ENCODE results near the gene URI1.
"Not testable (repeated sequence)": the region's sequence is repeated elsewhere in the genome, so short reads cannot be mapped to it uniquely, and the experiment has no call there.

URI1 gene

DNA sequence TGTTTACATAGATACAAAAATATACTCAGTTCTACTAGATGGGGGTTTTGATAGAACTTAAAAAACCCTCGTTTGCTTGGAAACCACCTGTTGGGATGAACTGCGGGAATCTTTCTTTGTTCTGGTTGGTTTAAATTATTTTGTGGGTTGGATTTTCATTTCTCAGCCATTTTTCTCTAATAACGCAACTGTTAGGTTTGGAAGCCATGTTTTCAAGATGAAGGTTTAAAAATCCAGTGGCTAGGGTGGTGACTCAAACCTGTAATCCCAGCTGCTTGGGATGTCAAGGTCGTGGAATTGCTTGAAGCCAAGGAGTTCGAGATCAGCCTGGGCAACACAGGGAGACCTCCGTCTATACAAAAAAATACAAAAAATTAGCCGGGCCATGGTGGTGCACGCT lies 1.6 kb downstream of the URI1 start:
- DNase-seq = no peak

DNA sequence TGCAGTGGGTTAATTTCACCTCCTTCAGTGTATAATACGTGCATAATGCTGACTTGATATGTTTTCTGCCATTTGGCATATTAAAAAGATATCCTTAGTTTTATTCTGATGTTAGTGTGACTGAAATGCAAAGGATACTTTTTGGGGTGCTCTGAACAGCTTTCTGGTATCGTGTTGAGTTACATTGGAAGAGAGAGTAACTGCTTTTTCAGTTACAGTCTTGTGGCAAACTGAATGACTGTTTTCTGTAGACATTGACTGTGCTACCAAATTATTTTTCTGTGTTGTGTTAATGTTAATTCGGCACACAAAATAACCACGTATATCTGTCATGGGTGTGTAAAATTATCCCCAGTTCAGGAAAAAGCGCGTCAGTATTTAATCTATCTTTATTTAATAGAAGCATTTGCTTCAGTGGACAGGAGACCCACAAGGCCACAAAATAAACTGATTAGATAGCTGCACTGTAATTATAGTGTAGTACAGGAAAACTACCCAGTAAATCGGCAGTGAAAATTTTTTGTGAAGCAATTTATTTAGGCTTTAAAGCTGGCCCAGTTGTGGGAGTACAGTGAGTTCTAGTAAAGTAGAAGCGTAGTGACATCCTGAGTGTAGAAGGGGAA lies 2.5 kb downstream of the URI1 start:
- no peak for DNase-seq

DNA sequence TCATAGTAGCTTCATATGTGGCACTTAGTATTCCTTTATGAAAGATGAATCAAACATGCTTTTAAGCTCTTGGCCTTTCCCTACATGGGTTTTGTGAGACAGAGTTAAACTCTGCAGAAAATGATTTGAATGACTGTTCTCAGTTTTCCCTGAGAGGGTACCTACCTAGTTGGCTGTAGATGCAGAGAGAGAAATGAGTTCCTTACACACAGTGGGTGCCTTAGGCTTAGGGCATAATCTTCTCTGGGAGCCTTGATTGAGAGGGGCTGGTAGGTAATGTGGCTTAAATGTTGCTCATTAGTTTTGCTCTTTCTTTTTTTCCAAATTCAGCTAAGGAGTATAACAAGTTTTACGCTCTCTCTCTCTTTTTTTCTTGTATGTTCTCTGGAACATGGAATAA lies 3.0 kb downstream of the URI1 start:
- DNase-seq = no peak

DNA sequence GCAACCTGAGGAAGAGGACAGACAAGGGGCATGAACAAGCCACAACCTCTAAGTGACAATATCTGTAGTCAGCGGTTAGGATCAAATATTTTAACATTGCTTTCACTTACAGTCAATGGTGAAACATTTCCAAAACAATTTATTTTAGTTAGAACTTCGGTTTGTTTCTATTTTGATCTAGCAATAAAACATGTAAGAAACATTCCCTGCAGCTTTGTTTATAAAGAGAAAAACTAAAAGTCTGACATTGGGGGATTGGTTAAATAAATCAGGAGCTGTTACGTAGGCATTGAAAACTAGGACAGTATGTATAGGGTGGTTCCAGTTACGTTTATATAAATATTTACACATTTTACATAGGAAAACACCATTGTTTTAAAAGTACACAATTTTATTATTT lies 3.4 kb downstream of the URI1 start:
- DNase-seq = no peak

DNA sequence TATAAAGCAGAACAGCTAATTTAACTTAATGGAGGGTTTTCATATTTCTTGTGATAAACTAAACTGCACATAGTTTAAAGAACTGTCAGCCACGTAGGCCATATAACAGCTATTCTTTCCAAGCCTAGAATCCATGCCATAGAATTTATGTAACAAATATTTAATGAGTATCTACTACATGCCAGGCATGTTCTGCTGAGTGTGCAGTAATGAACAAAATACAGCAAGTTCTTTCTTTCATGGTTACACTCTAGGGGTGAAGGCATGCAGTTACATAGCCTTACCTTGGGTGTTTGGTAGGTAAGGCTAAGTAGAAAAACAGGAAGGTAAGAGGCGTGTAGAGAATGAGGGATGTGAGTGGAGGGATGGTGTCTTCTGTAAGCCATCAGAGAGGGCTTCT lies 4.6 kb downstream of the URI1 start:
- no peak for DNase-seq

DNA sequence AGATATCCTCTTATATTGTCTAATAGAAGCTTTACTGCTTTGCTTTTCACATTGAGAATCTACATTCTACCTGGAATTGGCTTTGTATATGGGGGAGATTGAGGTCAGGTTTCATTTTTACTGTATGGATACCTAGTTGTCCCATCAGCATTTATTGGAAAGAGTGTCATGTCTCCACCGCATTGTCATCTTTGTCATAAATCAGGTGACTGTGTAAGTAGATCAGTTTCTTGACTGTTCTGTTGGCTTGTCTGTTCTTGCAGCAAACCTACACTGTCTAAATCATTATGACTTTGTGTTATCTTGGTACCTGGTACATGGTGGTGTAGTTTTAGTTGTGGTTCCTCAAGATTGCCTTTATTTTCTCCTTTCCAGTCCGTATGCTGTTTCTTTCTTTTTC lies 5.8 kb downstream of the URI1 start:
- no peak for DNase-seq

DNA sequence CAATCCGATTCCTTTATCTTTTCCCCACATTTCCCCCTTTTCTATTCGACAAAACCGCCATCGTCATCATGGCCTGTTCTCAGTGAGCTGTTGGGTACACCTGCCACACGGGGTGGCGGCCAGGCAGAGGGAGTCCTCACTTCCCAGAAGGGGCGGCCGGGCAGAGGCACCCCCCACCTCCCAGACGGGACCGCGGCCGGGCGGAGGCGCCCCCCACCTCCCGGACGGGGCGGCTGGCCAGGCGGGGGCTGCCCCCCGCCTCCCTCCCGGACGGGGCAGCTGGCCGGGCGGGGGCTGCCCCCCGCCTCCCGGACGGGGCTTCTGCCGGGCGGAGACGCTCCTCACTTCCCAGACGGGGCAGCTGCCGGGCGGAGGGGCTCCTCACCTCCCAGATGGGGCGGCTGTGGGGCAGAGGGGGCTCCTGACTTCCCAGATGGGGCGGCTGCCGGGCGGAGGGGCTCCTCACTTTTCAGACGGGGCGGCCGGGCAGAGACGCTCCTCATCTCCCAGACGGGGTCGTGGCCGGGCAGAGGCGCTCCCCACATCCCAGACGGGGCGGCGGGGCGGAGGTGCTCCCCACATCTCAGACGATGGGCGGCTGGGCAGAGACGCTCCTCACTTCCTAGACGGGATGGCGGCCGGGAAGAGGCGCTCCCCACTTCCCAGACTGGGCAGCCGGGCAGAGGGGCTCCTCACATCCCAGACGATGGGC lies 6.9 kb downstream of the URI1 start:
- not testable (repeated sequence) for DNase-seq

DNA sequence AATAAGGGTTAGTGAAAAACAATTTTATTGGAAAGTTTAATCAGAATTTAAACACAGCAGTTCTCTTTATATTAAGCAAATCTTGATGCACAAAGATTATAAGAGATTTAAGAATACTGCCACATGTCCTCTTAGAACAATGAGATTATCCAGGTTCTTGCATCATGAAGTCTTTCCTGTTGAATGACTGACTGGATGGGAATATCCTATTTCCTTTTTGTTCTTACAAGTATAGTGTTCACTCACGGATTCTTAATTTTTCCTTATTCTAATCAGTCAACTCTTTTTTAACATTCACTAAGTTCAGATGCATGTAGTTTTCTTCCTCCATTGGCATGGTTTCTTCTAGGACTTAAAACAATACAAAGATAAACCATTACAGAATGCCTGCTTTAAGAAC lies 10.1 kb downstream of the URI1 start:
- no peak for DNase-seq

DNA sequence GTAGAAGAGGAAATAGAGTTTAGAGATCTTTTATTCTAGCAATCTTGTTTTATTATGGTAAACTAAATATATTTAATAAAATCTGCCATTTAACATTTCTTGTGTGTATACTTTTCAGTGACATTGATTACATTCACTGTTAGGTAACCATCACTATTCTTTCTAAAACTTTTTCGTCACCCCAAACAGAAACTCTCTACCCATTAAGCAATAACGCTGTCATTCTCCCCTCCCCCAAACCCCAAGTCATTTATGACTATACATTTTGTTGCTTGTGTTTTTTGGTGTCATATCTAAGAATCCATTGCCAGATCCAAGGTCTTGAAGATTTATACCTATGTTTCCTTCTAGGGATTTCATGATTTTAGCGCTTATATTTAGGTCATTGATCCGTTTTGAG lies 10.6 kb downstream of the URI1 start:
- no peak for DNase-seq

DNA sequence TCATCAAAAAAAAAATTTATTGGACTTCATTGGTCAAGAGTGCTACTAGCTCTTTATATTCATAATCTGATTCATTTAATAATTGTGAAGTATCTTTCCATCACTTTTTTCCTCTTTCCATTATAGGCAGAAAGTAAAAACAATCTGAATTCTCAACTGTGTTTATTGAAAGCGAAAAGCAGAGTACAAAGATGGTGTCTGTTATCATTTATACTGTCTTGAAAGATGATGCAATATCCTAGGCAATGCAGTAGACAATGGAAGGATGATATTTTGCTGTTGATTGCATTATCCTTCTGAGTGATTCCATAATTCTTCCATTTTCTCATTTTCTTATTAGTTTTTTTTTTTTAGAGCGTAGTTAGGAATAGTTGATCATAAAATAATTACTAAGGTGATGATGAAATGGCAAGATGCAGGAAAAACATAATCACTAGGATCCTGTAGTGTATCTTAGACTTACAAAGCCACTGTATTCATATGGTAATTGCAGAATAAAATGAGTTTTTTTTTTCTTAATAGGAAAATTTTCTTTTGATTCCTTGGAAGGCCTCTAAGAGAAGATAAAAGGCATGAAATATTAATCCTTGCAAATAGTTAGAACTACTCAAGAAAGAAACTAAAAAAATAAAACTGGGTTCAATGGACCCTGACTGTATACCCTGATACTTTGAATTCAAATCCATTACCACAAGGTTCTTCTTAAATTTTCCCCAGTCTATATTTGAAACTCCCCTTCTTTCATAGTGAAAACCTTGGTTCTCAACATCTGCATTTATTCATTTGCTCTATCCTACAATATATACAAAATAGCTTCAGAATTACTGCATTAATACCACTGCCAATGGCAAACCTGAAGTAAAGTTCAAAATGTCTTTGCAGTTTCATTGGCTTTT lies 11.6 kb downstream of the URI1 start:
- no peak for DNase-seq

DNA sequence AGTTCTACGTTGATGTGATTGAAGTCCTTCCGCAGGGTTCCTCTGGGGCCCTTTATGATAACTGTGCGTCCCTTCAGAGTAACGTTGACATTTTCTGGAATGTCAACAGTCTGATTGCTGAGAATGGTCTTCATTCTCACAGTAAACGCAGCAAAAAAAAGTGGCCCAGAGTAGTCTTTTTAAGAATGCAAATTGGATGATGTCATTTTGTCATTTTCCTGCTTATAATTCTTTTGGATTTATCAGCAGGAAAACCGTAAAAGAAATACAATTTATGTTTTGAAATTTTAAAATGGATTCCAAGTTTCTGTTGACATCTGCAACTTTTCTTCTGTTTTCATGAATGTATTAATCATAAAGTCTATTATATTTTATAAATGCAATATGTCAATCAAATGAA lies 14.8 kb downstream of the URI1 start:
- no peak for DNase-seq

DNA sequence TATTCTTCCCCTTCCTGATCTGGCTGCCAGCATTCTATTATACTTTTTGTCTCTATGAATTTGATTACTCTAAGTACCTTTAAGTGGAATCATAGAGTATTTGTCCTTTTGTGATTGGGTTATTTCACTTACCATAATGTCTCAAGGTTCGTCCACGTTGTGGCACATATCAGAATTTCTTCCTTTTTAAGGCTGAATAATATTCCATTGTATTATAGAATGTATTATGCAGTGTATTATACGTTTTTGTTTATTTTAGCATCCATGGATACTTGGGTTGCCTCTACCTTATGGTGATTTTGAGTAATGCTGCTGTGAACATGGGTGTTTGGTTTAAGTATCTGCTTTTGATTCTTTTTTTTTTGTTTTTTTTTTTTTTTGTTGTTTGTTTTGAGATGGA lies 19.3 kb downstream of the URI1 start:
- DNase-seq = no peak

DNA sequence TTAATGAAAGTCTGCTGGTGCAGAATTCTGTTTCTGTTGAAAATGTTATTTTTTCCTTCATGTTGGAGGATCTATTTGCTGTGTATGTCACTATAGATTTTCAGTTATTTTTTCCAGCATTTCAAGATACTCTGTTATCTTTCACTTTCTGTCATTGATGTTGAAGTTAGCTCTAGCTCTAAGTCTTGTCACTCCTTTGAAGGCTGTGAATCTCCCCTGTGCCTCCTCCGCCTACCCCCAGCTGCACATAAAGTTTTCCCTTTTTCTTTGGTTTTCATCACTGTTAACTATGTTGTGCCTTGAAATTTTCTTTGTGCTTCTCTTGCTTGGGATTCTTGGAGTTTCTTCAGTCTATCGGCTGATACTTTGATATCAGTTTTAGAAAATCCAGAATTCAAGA lies 20.8 kb downstream of the URI1 start:
- DNase-seq = no peak

DNA sequence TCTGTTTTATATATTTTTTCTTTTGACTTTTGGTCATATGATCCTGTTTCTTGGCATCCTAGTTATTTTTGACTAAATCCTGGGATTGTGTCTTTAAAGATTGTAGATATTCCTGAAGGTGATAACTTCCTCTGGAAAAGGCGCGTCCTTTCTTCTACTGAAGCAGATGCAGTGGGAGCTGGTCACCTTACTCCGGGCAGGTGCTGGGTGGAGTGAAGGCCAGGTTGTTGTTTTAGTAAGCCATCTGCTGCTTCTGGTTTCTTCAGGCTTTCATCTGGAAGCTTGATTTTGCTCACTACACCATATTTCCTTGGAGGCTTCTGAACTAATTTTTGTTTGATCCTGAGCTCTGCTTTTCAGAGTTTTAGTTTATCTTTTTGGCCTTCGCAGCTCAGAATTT lies 21.5 kb downstream of the URI1 start:
- no peak for DNase-seq

DNA sequence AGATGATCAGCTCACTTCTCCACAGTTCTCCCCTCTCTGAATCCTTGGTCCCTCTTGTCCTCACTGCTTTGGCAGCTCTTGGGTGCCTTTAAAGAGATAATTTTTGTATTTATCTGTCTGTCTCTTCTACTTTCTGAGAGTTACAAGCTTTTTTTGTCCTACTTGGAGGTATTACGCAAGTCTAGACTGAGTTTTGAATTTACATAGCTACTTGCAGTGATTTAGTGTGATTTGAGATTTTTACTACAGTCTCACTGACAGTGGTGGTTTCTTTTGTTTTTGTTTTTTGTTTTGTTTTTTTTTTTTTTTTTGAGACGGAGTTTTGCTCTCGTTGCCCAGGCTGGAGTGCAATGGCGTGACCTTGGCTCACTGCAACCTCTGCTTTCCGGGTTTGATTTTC lies 22.1 kb downstream of the URI1 start:
- no peak for DNase-seq

DNA sequence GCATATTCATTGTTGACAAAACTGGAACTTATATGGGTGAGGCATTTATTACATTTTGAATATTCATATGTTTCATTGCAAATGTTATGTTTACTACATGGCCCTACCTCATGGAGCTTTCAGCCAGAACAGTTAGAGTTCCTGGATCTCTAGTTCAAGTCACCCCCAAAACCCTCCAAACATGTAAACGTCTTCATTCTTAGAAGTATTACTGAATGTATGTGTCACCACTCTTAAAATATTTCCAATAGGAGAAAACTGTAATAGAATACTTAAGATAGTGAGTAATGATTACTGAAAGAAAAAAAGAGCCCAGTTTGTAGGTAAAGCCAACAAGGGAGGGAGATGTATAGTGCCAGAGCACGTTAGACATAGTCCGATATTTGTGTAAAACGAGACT lies 23.5 kb downstream of the URI1 start:
- no peak for DNase-seq

DNA sequence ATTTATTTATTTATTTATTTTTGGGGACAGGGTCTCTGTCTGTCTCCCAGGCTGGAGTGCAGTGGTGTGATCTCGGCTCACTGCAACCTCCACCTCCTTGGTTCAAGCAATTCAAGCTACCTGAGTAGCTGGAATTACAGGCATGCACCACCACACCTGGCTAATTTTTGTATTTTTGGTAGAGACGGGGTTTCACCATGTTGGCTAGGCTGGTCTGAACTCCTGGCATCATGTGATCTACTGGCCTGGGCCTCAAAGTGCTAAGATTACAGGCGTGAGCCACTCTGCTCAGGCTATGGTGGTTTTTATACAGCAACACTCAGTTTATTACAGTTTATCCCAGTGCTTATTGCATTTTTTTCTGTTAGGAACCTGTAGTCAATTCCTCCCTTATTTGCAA lies 24.1 kb downstream of the URI1 start:
- DNase-seq = not testable (repeated sequence)

DNA sequence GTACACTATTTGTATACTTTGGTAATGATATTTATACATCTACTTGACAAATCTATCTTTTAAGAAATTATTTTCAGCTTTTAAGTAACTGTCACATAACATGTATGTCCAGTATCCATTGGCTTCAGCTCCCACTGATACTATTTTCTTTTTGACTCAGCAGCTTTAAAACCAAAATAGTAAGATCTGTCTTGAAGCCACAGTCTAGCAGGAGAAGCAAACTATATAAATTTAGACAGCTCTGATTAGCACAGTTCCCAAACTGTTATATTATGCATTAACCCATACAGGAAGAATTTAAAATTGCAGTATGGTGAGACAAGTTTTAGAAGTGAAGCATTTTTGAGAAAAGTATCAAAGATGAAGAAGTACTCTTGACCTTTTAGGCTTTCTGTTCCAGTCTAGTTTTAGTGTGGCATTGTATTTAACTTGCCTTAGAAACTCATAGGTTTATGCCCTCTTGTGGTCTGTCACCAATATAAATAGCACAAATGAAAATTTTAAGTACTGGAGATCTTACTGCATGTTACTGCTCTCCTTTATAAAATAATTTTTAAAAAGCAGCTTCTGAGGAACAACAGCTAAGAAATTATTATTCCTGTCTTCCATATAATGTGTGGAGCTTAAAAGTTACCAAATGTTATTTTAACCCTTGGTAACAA lies 24.7 kb downstream of the URI1 start:
- DNase-seq = no peak

DNA sequence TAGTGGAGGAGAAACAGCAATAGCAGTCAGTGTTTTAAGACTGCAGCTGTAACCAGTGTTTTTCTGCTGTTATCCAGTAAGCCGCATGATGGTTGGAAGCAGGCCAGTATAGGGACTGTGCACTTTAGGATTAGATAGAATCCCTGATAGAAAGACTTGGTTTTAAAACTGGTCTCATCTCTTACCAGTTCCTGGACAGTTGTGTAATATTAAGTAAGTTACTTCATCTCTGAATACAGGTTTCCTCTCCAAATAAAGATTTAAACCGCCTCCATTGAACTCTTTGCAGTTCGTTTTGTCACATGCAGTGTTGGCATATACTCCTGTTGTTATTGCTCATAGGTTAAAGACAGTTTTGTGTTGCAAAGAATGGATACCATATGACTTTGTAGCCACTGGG lies 25.6 kb downstream of the URI1 start:
- DNase-seq = no peak

DNA sequence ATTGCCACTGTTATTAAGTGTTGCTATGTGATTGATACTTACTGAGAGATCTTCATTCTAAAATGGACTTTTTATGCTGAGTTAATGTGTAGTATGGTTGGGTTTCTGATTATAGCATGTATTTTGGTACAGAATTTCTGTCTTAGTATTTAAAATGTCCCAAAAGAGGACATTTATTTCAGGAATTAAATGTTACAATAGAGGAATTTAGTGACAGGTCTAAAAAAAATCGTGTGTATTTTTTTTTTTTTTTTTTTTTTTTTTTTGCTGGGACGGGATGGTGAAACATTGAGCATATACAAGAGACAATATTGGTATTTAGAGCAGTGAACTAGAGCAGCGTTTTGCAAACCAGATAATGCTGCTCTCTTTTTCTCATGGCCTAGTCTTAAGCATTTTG lies 27.9 kb downstream of the URI1 start:
- DNase-seq = no peak

DNA sequence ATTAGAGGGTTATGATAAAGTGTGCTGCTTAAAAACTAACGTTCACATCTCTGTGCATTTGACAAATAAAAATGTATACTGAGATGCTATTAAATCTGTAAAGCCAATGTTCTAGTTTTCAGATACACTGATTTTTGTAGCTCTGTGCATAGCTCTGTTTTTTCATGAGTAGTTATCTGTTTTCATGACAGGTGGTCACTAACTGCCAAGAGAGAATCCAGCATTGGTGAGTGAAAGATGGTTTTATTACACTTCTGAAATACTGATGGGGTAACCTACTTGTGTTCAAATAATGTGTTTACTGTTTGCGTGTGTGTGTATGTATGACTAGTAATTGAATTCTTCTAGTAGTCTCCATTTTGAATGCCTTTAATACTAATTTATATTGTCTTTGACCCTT lies 29.0 kb downstream of the URI1 start:
- no peak for DNase-seq

DNA sequence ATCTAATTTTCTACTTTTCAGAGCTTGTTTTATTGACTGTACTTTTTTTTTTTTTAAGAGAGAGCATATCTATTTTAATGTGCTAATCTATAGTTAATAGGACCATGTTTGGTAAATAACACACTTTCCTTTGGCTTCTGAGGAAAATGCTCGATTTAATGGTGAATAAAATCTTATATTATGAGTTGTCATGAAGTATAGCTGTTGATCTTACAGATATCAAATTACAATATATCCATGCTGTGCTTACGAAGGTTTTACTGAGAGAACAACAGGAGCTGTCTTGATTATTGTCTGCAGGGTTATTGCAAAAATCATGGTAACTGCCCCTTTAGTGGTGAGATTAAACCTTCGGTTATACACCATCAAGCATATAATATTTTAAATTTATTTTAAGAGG lies 29.6 kb downstream of the URI1 start:
- no peak for DNase-seq

DNA sequence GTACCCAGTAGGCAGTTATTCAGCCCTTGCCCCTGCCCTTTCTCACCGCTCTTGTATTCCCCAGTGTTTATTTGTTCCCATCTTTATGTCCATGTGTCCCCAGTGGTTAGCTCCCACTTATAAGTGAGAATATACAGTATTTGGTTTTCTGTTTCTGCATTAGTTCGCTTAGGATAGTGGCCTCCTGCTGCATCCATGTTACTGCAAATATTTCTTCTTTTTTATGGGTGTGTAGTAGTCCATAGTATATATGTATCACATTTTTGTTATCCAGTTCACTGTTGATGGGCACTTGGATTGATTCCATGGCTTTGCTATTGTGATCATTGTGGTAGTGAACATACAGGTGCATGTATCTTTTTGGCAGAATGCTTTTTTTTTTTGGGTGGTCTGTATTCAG lies 32.7 kb downstream of the URI1 start:
- DNase-seq = no peak

All from CD4-positive, alpha-beta T cell treated with Interleukin-4 for 4 hours (primary cell).